HG02798 (cell line): Measurements from ENCODE around the gene PMEPA1.

Experiments used
- ATAC-seq: cut with Tn5 transposase; IDR thresholded peaks from one replicate; pipeline ENCODE4 v1.9.1; 2021; ENCODE audit warnings: mild to moderate bottlenecking; ENCODE audit not compliant: unreplicated experiment, poor library complexity

The PMEPA1 gene

GRCh38 chr20:57664924-57665588 is 44.8 kb downstream of the PMEPA1 start:
- no peak for ATAC-seq

DNA sequence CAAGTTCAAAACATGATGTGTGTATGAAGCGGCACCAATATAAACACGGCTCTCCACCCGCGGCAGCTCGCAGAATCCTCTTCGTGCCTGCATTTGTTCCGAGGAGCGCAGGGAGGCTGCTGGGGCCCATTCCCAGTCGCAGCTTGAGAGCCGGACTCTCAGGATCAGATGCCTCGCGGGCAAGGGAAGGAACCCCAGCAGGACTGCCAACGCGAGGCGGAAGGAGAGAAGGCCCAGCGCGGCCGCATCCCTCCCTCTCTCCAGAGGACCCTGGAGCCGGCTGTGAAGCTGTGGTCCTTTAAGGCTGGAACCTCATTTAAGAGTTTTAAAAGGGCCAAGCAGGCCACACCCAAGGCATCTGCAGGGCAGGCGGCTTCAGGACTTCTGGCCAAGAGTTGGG is 45.3 kb downstream of the PMEPA1 start:
- no peak for ATAC-seq

DNA sequence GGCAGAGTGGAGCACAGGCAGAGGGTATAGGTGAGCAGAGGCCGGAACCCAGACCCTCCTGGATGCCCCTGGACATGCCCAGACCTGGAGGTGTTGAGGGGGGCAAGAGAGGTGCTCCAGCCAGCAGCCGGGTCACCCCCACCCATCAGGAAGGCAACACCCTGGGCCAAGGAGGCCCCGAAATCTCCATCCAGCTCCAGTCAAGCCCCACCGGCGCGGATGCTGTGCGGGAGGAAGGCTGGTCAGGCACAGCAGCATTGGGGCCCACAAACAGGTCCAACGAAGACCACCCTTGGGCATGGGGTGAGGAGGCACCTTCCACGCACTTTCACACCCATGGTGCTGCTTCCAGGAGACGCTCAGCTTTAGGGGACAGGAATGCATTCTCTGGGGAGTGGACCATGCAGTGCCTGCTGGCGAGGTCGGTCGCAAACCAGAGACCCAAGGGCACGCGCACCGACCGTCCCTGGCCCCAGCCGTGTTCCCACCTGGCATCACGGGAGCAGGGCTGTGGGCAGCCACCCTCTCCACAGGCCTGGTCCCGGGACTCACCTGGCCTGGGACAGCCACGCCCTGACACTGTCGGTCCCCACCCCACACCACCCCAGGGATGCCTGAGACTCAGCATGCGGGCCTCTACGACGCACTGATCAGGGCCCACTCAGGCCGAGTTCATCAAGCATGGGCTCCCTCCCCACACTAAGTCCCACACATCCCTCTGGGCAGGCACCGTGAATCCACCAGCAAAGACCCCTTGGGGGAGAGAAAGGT is 45.9 kb downstream of the PMEPA1 start:
- no peak for ATAC-seq

GRCh38 chr20:57663241-57663640 is 46.6 kb downstream of the PMEPA1 start:
- ATAC-seq: no peak

DNA sequence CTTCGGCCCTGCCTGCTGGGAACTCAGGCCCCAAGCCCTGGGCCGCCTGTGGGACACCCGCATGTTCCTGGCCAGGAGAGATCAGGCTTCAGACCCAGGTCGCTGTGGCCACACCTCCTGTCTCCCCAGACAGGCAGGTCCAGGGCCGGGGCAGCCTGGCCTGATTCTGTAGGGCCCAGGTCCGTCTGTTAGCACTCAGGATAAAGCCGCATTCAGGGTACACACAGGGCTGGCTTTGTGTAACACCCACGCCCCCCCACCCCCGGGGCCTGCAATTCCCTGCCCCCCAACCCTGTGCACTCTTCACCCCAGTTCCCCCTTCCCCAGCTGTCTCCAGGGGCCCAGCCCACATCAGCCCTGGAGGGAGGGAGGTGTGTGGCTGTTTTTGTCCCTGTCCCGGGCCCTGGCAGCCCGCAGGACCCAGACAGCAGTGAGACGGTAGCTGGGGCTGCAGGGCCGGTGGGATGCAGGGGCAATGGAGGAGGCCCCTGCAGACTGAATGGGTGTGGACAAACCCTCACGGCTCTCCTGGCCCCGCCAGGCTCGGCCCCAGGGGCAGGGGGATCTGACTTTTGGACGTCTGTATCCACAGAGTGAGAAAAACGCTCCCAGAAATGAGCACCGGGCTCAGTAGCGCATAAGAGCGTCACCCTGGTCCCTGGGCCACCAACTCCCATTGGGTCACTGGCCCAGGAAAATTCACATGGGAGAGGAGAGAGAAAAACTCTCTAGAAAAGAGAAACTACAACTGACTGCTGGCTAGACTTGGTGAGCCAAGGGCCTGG is 47.2 kb downstream of the PMEPA1 start:
- ATAC-seq: no peak

DNA sequence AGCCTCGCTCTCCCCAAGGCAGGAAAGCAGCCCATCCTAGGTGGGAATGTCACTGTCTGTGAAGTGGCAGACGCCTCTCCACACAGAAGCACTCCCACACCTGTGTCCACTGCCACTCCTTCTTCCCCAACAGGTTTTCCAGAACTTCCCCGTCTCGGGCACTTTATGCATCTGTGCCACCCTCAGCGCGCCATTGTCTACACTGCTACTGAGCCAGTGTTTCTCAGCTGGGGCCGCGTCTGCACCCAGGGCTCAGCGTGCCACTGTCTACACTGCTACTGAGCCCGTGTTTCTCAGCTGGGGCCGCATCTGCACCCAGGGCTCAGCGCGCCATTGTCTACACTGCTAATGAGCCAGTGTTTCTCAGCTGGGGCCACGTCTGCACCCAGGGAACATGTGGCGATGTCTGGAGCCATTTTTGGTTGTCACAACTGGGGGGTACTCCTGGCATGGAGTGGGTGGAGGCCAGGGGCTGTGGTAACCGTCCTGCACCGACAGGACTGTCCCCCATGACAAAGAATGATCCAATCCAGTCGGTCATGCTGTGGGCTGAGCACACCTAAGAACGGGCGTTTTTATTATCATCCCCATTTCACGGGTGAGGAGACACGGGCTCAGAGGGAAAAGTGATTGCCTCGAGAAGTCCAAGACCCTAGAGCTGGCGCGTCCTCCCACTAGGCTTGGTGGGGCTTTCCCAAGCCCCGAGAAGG is 47.9 kb downstream of the PMEPA1 start:
- no peak for ATAC-seq

DNA sequence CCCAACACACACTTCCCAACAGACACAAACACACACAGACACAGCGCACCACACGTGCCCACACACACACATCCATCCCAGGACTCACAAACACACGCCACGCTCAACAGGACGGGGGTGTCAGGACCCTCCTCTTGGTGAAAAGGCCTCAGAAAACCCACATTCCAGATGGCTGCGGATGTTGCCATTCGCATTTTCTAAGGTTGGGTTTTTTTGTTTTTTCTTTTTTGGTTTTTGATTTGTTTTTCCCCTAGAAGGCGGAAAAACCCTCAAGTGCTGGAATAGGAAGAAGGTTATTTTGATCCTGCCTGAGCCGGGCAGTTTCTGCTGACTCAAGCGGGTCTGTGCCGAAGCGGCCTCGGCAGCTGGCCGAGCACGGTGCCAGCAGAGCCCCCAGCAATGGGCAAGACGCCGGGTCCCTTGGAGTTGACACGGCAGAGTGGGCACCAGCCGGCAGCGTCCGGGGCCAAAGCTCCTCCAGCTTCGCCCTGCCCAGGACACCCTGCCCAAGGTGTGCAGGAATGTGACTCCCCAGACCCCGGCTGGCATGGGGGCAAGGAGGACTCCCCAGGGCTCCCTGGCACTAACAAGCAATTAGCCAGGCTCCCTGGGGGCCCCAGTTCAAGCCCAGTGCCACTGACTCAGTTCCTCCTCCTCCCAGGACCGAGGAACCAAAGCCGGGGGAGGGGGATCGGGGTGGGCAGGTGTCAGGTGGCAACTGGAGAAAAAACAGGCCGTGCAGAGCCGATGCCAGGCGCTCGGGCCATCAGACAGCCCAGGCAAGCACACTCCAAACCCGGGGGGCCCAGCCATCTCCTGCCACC is 48.7 kb downstream of the PMEPA1 start:
- no peak for ATAC-seq

DNA sequence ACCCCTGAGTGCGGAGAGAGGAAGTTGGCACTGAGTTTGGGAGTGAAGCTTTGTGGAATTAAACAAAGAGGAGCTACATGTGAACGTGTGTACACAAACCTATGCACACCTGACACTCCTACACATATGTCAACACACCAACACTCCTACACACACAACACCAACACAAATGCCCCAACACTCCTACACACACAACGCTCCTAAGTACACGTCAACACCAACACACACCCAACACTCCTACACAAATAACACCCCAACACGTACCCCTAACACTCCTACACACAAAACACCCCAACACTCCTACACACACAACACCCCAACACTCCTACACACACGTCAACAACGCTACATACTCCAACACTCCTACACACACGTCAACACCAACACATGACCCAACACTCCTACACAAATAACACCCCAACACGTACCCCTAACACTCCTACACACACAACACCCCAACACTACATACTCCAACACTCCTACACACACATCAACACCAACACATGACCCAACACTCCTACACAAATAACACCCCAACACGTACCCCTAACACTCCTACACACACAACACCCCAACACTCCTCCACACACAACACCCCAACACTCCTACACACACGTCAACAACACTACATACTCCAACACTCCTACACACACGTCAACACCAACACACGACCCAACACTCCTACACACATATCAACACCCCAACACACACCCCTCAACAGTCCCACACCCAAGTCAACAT is 49.5 kb downstream of the PMEPA1 start:
- no peak for ATAC-seq

DNA sequence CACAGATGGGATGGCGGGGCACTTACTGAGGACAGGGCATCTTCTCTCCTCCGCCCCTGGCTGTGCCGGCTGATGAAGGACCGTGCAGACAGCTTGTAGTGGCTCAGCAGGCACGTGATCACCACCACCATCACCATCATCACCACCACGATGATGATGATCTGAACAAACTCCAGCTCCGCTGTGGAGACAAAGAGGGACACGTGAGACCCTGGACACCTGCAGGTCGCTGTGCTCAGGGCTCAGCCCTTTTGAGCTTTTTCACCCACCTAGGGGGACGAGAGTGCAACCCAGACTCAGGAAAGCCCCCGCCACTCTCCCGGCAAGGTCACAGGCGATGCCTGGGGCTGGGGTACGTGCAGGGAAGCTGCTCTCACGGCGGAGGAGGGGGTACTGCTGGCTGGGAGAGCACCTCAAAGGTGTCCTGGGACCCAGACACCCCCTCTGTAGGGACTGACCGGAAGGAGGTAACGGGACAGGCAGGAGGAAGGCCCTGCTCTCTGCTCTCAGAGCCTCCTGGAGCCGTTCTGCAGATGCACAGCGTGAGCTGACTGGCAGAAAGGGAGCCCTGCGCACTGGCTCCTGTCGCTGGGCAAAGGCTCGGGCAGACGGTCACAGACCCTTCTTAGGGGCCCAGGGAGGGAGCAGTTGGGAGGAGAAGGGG is 50.2 kb downstream of the PMEPA1 start:
- ATAC-seq: no peak

DNA sequence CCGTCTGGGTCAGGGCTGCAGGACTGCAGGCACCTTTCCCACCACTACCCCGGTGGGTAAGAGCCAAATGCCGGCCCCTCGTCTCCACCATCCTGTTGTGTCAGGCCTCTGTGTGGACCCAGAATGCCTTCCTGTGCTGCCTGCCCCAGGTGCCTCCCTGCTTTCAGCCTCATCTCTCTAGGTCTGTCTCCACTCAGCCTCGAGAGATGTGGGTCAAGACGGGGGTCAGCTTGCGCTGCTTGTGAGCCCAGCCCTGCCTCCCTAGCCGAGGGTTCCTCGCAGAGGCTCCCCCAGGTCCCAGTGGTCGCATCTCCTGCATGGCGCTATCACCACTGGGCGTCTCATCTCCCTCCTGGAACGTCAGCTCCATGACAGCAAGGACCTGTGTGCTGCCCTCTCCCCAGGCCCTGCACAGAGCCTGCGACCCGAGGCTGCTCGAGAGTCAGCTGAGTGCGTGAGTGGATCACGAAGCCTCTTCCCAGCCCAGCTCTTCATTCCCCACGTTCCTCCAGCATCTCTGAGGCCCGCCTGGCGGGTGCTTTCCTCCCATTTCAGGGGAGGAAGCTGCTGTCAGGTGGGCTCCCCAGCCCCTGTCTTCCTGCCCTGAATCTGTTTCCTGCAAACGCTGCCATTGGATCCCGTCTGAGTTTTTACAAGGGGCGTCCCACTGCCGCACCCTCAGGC is 50.8 kb downstream of the PMEPA1 start:
- ATAC-seq: no peak

- no peak for ATAC-seq
Observed at GRCh38 chr20:57658447-57658832, 51.4 kb downstream of the PMEPA1 start.

GRCh38 chr20:57657535-57658446 is 52.0 kb downstream of the PMEPA1 start:
- ATAC-seq: no peak

GRCh38 chr20:57656821-57657534 is 52.8 kb downstream of the PMEPA1 start:
- ATAC-seq: no peak

- no peak for ATAC-seq
Observed at GRCh38 chr20:57656252-57656820, 53.5 kb downstream of the PMEPA1 start.

DNA sequence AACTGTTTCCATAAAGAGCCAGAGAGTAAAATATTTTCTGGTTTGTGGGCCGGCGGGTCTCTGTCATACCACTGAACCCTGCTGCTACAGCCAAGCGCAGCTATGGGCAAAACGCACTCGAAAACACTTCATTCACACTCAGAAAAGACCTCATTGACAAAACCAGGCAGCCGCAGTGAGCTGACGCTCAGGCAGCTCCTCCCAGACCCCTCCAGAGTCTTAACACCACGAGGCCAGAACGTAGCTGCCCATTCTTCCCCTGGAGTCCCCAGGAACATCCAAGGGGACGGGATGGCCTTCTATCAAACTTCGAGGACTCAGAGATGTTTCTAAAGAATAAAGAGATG is 54.0 kb downstream of the PMEPA1 start:
- no peak for ATAC-seq
